NCI-H1436 treated with DMSO at 0.1 percent for 48 hours (cell line): Measurements from ENCODE around the gene RMND5A.
"Not testable (repeated sequence)": the region's sequence is repeated elsewhere in the genome, so short reads cannot be mapped to it uniquely, and the experiment has no call there.

Source experiments
- DNase-seq: peaks from one replicate; lab custom pipeline; 2025; lab: John Stamatoyannopoulos, UW

The RMND5A gene

DNA sequence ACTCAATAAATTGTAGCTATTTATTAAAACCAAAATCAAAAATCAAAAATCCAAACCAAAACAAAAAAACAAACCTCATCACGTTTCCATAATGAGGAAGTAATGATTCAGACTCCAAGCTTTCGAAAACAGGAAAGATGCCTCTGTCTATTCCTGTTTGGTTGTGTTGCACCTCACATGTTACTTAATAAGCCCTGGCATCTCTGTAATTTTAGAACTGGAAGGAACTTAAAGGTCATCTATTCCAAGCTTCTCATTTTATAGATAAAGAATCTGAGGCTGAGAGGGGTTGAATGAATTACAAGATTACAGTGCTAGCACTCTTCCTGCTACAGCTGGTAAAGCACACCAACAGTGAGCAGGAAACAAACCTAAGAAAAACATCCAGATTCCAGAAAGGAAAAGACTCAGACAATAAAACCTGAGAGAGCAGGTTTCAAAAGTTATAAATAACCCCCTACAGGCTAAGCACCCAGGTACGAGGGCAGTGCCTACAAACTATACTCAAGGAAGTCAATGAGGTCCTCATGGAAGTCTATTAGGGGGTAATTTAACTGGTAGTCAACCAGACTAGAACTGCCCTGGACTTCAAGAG lies 5.4 kb upstream of the RMND5A start:
- not testable (repeated sequence) for DNase-seq

DNA sequence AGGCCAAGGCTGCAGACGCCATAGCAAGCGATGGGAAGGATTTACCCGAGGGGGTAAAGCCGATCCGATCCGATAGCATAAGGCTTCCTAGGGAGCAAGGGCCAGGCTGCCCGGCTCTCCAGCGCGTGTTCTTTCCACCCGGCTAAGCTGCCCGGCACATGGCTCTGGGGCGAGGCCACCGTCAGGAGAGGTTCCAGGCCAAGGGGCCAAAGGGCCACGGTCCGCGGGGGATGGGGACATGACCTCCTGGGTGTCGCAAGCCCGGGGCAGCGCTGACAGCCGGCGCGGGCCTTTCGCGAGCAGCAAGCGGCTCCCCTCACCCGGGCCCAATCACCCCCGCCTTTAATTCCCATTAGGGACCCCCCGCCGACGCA lies 841 bp upstream of the RMND5A start:
- not testable (repeated sequence) for DNase-seq

DNA sequence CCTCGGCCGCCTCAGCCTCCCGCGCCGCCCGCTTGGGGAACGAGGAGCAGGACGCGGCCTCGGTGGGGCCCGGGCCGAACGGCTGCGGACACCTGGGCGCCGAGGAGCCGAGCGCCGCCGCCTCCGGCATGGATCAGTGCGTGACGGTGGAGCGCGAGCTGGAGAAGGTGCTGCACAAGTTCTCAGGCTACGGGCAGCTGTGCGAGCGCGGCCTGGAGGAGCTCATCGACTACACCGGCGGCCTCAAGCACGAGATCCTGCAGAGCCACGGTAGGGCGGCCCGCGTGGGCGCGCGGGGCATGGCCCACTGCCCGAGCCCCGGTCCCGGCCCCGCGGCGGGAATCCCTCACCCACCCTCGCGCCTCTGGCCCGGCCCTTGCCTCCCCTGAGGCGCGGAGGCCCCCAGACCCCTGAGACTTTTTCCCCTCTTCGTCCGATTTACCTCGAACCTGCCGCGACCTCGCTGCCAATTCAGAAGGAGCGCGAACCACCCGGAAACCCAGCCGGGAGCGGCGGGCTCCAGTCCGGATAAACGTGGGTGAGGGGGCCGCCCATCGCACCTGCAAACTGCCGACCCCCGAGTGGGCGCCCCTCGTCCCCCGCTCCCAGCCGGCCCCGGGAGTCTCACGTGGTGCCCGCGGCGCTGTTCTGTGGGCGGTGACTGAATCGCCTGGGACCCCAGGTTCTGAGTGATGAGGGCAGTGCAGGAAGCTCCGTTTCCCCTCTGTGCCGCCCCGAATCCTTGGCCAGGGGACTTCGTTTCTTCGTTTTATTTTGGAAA lies 639 bp downstream of the RMND5A start:
- DNase-seq: not testable (repeated sequence)

DNA sequence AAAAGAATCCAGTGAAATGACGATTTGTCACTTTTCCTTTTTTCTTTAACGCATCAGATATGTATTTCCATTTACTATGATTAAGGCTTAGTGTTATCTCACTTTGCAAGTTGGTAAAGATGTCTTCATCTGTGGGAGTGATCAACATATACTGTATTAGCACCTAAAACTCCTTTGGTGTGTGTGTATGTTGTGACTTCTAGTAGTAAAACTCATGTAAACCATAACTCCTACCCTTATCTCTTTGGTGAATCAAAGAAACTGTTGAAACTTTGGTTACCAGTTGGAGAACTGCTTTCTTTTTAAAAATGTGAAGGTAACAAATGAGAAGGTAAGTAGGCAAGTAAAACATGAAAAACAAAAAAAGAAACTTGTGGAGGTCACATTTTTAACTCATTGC lies 5.6 kb downstream of the RMND5A start:
- DNase-seq: not testable (repeated sequence)

DNA sequence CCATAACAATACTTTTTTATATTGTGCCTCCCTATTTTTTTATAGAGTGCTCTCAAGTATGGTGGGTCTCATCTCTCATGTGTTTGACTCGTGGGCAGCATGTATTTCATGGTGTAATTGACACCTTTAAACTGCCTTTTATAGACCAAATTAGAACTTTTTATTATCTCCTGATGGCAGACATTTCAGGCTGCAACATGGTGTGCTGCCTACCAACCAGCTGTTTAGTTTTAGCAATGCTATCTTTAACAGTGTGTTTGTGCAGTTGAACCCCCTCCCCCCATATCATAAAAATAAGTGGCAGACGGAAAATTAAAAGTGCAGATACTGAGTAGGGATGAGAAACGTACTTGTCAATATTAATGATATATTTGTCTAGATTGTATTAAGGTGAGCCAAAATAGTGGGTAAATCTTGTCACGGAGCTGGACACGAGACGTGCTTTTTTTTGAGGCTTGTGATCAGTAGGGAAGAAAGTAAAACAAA lies 12.0 kb downstream of the RMND5A start:
- not testable (repeated sequence) for DNase-seq

DNA sequence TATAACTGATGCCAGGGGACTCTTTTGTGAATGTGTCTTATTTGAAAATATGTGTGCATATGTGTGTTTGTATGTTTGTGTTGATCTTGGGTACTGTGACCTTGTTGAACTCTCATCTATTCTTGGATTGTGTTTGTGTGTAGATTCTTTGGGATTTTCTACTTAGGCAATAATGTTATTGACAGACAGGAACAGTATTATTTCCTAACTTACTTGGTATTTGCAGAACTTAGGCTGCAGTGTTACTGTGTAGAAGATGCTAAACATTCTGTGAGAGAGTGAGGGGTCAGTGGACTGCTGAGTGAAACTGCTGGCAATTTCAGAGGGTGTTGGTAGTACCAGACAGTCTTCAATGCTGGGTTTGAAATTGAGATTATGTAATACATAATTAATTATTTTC lies 12.7 kb downstream of the RMND5A start:
- DNase-seq: not testable (repeated sequence)

DNA sequence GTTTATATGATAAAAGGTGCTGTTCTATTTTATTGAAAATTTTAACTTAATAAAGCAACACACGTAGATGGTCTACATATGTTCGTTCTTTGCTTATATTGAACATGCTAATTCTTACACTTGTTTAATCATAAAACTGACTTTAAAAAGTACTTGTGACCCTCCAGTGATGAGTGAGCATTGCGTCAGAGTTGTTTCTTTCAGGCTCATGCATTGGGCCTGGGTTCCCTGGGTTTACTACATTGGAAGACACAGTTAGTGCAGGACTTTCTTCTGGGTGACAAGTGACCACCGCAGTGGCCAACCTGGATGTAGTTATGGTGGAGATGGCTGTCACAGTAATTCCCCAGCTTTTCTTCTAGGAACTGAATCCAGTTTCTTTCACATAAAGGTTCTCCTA lies 13.4 kb downstream of the RMND5A start:
- DNase-seq: not testable (repeated sequence)

DNA sequence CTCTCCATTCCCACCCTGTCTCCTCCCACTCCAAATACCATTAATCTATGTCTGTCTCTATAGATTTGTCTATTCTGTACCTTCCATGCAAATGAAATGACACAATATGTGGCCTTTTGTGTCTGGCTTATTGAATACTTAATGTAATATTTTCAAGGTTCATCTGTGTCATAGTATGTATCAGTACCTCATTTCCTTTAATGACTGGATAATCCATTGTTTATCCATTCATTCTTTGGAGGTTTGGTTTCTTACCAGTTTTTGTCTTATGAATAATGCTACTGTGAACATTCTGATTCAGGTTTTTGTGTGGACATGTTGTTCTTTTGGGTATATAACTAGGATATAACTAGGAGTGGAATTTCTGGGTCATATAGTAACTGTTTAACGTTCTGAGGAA lies 14.8 kb downstream of the RMND5A start:
- not testable (repeated sequence) for DNase-seq

DNA sequence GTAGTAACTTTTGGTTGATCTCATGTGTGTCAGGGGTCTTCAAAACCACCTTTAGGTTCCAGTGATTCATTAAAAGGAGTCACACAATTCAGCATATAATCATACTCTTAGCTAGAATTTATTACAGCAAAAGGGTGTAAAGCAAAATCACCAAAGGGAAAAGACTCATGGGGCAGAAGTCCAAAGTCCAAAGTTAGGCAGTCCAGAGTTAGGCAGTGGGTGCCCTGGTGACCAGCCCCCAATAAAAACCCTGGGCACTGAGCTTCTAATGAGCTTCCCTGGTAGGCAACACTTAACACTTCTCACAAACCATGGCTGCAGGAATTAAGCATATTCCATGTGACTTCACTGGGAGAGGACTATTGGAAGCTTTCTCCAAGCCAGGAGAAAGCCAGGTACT lies 19.4 kb downstream of the RMND5A start:
- not testable (repeated sequence) for DNase-seq

DNA sequence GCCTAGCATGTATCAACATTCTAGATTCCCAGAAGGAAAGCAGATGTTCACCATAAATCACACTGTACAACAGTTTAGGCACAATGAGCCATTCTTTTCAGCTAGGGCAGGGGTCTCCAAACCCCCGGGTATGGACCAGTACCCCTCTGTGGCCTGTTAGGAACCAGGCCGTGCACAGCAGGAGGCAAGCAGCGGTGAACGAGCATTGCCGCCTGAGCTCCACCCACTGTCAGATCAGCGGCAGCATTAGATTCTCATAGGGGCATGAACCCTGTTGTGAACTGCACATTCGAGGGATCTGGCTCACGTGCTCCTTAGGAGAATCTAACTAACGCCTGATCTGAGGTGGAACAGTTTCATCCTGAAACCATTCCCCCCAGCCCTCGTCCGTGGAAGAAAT lies 19.8 kb downstream of the RMND5A start:
- DNase-seq: not testable (repeated sequence)

DNA sequence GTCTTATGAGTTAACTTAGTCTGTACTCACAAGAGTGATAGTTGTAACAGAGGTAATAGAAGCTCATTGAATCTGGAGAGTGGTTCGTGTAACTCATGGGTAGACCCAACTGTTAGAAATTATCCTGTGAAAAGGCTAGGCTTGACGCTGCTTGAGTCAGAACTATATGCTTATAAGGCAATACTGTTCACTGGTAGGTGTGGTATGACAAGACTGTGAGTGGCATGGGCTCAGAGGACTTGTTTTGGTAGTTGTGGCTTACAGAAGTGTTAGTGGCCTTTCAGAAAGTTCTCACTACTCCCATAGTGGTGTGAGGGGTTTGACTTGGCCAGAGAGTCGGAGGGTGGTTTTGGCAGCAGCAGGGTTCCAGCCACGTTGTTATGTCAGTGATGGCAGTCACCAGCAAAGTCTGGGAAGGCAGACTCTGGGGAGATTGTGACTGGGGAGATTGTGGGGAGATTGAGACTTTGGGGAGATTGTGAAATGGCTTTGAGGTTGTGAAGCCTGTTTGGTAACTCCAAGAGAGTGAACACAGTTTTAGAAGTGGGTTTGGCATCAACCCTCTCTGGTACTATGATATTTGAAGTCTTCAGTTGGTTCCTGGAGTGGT lies 21.9 kb downstream of the RMND5A start:
- not testable (repeated sequence) for DNase-seq

DNA sequence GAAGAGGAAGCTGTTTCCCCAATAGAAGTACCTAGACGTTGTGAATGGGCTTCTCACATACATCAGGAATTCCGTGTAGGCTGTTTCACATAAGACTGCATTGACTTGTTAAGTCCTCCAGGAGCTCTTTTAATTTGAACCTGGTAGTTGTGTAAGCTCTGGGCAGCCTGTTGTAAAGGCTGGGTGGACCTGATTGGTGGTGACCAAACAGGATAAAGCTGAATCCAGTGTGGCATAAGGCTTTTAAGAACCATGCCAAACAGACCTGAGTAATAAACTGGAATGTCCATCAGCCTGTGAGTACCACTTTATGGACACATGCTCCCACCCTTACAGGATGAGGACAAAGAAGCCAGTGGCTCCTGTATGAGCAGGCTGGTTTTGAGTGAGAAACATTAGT lies 24.1 kb downstream of the RMND5A start:
- DNase-seq: no peak

DNA sequence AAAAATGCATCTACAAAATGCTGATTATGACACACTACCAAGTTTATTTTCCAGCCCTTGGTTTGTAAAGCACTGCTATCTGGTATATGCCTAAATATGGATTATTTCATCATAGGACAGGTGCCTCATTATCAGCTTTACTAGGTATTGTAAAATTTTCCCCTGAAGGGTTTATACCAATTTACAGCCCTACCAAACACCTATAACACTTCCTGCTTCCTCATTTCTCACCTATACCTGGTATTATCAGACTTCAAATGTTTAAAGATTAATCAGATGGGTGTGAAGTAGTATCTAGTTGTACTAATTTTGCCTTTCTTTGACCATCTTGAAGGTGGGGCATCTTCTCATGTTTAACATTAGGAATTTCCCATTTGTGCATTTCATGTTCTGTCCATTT lies 26.8 kb downstream of the RMND5A start:
- DNase-seq: no peak

DNA sequence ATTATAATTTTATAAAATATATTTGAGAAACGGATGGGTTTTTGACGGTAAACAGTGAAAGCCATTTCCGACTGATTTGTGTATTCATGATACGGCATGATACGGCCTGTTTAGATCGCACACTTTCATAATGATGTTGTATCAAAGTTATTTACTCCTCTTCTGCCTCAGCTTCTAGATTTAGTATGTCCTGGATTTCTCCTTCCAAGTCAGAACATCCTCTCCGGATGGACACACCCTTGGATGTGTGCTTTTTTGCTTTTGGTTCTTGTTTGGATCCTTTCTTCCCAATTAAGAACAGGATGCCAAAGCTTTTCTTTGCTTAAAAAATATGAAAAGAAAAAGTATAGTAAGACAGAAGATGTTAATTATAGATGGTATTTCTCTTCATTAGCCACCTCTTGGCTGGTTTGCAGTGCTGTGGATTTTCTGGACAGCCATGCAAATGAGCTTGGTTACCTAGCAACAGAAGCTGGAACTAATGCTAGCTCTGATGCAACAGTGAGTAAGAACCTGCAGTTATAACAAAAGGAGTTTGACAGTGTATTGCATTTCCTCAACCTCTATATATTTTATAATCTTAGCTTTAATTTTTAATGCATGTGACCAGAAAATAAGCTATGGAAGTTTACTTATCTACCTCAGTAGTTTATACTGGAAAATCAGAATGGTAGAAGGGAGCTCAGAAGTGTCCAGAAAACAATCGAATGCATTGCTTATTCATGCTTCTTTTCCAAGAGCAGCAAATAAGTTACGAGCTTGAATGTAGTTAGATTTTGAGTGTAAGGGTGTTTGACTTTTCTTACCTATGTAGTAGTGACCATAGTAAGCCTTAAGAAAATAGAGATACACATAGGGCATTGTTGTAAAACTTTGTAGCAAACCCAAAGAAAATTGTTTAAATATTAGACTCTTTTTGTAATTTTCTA lies 27.9 kb downstream of the RMND5A start:
- no peak for DNase-seq

DNA sequence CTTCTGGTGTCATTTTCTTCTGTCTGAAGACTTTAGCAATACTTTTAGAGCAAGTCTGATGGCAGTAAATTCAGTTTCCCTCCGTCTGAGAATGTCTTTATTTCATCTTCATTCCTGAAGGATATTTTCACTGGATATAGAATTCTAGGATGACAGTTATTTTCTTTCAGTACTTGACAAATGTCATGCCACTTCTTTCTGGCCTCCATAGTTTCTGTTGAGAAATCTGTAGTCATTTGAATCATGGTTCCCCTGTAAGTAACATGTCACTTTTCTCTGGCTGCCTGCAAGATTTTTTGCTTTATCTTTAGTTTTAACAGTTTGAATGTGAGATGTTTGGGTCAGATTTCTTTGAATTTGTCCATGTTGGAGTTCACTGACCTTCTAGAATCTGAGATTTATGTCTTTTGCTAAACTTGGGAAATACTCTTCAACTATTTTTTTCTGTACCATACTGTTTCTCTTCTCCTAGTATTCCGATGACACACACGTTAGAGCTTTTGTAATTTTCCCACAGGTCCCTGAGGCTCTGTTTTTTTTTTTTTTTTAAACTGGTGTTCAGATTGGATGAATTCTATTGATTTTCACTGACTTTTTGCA lies 30.2 kb downstream of the RMND5A start:
- no peak for DNase-seq

DNA sequence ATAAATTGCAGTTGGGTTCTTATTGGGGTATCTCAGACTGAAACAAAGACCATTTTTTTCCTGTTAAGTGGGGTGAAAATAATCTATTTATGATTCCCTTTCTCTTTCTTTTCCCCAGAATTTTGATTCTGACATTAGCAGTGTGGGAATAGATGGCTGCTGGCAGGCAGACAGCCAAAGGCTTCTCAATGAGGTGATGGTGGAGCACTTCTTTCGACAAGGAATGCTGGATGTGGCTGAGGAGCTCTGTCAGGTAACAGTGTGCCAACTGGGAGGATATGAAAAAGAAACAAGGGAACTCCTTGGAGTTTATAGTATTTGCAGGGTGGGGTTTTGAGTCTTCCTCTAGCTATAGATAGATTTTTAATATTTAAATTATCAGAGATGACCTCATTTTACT lies 31.7 kb downstream of the RMND5A start:
- no peak for DNase-seq

DNA sequence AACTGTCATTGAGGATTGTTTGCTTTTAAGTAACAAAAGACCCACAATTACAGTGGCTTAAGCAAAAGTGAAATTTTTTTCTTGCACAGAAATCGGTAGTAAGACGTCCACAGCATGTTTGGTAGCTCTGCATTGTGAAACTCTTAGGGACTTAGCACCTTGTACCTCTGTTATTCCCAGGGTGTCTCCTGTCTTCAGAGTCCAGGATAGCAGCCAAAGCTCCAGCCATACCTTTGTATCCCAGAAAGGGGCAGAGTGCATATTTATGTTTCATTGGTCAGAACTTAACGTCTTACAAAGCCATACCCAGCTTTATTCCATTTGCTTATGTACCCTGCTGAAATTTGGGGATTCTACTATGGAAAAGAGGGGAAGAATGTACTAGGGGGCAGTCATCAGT lies 32.8 kb downstream of the RMND5A start:
- DNase-seq: no peak

DNA sequence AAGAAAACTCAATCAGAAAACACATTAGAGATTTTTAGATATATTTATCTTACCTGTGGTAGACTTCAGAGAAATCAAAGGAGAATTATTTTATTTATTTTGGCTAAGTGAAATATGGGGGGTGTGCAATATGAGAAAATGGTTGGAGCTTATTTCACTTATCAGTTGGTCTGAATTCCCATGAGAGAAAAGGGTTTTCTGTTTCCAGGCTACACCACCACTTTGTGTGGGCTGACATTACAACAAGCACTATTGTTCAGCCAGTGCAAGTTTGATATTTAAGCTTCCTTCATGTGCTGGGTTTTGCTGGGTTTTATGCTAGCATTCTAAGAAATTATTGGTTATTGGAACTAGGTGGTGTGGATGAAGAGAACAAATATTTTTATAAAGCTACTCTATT lies 33.5 kb downstream of the RMND5A start:
- DNase-seq: no peak

DNA sequence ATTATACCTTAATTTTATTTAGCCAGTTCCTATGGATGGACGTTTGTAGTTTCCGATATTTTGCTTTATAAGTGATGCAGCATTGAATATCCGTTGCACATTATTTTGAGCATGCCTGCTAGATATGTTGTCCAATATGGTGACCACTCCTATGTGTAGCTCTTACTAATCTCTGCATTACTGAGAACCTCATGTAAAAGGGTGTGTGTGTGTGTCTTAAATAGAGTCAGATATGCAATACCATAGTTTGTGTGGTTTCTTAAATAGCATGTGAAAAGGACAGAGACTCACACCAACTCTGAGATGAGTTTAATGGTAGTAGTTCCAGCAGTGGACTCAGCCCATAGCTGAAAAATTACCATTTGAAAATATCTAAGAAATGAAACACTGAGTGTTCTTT lies 38.3 kb downstream of the RMND5A start:
- no peak for DNase-seq

DNA sequence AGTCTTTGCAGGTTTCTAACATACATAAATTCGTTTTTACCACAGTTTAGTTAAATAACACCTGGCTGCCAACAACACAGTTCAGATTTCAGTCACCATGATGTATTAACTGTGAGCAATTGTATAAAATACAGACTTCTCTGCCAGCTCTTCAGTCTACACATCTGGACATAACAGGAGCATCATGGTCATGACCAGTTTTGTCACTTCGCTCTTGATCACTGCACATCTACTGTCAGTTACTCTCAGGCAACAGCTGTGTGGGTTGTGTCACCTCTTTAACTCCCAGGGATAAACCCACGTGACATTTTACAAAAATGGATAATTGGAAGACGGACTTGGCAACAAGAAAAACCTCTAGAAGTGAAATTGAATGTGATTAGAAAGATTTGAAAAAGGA lies 40.3 kb downstream of the RMND5A start:
- no peak for DNase-seq

DNA sequence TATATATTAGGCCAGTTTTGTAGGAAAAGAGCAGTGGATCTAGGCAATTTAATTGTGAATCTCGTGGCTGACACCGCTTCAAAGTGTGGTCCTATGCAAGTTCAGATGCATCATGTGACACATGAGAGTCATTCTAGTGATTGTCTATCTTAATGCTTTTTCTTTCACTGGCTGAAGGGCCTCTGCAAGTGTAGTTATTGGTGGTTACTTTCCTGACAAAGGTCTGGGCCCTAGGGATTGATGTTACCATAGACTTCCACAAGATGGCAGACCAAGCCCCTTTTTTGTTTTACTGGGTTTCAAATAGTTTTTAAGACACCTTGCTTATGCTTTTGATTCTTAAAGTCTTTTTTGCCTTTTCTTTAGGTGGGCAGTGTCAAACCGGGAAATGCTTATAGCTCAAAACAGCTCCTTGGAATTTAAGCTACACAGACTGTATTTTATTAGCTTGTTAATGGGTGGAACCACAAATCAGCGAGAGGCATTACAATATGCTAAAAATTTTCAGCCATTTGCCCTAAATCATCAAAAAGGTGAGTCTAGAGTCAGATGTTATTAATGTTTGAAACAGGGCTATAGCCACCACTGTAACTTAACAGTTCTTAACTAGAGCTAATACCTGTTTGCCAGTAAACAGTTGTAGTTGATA lies 44.7 kb downstream of the RMND5A start:
- DNase-seq: no peak
